Stimulated activated CD8-positive, alpha-beta memory T cell treated with anti-CD3 and anti-CD28 coated beads, Interleukin-7, amount 100 ng/mL, for 4 hours (primary cell): ENCODE results near the gene ZBTB7C.

Experiments used
- DNase-seq, 2 donors: peaks; one replicate each; pipeline ENCODE4 v3.0.0-alpha.2; 2020; ENCODE audit warnings: low read depth in 2 of 2

ZBTB7C gene

DNA sequence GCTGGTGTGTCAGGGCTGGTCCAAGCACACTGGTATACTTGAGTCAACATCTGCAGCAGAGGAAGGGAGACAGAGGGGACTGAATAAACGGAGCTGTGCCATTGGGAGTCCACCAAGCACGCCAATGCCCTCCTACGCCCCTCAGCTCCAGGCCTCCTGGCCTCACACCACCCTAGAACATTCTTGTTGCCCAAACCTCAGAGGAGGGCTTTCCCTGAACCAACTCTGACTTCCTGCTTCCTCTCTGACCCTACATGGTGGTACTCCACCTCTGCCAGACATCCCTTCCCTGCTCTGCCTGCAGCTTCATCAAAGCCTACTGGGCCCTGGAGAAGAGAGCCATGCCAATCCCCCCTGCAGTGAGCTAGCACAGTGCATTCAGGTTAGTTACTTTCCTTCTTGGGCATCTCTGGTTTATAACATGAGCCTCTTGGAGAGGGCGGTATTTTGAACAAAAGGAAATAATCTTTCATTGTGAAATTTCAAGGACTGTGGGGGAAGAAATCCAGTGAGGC lies 54.4 kb downstream of the ZBTB7C start:
- DNase-seq = no peak

DNA sequence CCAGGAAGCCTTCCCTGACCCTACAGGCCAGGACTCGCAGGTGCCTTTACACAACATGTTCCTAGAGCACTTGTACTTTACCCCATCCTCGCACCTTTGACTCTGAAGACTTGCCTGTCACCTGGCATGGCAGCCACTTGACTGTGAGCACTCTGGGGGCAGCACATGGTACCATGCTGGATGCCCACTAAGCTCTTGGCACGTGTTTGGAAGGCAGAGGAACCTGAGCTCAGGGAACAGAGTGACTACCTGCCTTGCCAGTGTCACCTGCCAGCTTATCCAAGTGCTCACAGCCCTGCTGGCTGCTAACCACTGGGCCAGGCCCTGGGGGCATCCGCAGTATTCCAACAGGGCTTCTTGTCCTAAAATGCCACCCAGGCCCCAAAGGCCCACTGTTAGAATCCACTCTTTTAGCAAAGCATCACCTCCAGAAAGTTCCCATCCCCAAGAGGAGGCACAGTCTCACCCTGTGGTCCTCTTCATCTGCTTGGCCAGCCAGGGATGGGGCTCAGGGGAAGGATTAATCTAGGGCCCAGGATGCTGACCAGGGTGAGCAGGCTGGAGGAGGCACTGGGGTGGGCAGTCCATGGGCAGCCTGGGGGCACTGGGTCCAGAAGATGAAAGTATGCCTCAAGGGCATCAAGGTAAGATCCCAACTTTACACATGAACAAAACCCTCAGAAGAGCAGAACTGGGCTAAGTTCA lies 57.0 kb downstream of the ZBTB7C start:
- no peak for DNase-seq

GRCh38 chr18:48351216-48352050 lies 57.8 kb downstream of the ZBTB7C start:
- no peak for DNase-seq

DNA sequence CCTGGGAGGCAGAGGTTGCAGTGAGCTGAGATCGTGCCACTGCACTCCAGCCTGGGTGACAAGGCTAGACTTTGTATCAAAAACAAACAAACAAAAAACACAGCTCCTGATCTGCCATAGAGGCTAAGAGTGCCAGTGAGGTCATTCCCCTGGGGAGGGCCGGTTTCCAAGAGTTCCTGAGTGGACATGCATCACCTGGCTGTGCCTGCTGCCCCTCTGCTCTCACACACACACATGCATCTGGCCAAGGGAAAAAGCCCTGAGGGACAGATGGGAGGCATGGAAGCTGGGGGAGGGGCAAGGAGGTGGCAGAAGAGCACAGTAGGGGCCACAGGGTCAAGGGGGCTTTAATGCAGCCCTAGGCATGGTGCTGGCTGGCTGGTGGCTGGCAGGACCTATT lies 60.4 kb downstream of the ZBTB7C start:
- no peak for DNase-seq

DNA sequence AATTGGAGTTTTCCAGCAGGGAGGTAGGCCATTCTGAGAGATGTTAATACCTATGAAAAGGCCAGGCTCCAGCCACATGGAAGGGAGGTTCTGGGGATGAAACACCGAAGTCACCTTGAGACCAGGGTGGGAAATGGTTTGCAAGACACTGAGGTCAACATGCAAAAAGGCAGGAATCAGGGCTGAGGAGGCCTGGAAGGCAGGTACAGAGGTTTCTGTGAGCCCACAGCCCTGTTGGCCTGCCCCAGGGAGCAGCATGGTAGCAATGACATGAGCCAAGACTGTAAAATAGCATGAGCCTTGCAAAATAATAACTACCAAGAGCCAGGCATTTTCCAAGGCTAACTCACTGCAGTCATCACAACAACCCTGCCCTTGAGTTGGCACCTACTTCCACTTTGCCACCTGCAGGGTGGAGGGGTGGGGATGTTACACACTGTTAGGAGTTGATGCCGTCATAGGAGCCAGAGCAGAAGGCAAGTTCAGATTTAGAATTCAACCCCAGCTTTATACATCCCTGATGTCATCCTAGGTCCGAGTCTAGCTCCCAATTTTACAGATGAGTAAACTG lies 61.3 kb downstream of the ZBTB7C start:
- DNase-seq = no peak

DNA sequence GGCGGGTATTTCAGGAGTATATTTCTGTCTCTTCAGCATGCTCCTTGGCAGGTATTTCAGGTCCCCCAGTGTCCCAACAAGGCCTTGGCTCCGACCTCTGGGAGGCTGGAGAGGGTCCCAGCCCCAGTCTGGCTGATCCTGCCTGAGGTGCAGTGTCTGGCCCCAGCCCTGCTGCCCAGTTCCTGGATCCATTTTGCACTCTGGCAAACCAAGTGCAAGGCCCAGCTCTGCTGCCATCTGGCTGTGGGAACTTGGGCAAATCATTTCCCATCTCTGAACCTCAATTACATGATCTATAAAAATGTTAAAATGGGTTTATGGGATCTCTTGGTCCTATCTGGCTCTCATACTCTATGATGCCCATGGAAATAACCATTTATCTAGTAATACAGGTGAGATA lies 63.6 kb downstream of the ZBTB7C start:
- DNase-seq = no peak

DNA sequence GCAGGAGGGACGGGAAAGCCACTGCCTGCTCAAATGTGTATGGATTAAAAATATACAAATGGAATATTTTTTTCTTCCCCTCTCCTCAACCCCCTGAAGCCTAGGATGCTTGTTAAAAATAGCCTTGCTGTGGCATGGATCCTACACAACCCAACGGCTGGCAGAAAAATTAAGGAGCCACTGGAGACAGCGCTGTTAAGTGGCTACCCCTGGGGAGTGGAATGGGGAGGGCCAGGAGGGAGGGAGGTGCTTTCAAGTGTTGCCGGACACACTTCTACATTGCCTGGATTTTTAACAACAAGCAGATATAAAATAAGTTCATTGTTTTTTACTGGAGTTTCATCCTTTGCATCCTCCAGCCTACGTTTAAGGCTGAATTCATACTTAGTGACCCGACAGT lies 66.6 kb downstream of the ZBTB7C start:
- DNase-seq = no peak

- DNase-seq = no peak
Measured at GRCh38 chr18:48342125-48342524, 67.1 kb downstream of the ZBTB7C start.

GRCh38 chr18:48340560-48340959 lies 68.6 kb downstream of the ZBTB7C start:
- no peak for DNase-seq

GRCh38 chr18:48339692-48340091 lies 69.5 kb downstream of the ZBTB7C start:
- no peak for DNase-seq

GRCh38 chr18:48338915-48339314 lies 70.3 kb downstream of the ZBTB7C start:
- DNase-seq = no peak

- DNase-seq = no peak
Measured at GRCh38 chr18:48337053-48337452, 72.1 kb downstream of the ZBTB7C start.

GRCh38 chr18:48336332-48336731 lies 72.9 kb downstream of the ZBTB7C start:
- DNase-seq = no peak

GRCh38 chr18:48335829-48336228 lies 73.4 kb downstream of the ZBTB7C start:
- DNase-seq = no peak

DNA sequence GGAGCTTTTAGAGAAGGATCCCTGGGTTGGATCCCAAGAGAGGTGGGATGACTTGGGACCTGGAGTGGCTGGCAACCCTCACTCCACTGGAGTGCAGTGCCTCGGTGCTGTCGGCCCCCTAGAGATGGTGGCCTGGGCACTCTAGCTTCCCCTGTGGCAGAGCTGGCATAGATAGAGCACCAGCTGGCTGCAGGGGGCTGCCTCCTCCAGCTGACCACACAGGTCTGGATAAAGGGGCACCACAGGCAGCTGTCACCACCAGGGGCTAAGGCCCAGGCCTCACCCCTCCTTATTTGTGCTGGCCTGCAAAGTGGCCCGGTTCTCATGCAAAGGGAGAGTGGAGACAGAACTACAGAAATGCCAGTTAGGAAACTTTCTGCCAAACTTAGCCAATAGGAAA lies 74.3 kb downstream of the ZBTB7C start:
- DNase-seq = no peak

GRCh38 chr18:48333563-48333962 lies 75.6 kb downstream of the ZBTB7C start:
- DNase-seq = no peak

DNA sequence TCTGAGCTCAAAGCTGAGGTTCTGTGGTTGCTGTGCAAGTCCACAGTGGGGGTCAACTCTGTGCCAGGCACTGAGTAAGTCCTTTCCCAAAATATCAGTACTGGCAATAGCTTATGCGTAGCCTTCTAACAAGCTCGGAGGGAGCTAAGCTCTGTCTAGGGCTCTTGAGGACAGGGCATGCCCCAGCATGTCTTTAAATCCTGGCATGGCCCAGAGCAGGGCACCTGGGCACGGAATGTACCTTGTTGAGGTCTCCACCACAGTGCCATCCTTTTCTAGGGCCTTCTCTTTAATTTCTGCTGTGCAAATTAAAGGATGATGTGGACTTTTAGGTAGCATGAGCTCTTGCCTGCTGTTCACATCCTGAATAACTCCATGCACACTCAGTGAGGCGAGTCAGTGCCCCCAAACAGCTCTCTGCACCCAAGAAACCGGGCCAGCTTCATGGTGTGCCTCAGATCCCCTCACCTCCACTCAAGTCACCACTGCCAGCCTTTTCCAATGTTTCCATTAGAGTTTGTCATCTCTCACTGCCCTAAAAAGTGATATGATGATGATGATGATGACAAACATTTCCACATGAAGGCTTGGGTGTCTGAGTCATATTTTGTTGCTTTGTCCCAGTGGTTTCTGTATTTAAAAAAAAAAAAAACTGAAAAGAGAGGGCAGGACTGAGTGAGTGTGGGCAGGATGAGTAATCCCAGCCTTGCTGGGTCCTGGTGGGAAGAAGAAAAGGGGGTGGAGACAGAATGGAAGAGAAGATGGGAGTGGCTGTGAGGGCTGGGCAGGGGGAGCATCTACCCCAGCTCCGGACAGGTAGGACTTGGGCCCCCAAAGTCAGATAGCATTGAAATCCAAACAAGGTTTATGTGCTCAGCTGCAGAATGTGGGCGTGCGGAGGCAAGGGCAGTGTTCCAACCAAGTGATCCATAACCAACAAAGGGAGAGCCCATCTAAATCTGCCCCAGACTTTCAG lies 78.9 kb downstream of the ZBTB7C start:
- DNase-seq = no peak

DNA sequence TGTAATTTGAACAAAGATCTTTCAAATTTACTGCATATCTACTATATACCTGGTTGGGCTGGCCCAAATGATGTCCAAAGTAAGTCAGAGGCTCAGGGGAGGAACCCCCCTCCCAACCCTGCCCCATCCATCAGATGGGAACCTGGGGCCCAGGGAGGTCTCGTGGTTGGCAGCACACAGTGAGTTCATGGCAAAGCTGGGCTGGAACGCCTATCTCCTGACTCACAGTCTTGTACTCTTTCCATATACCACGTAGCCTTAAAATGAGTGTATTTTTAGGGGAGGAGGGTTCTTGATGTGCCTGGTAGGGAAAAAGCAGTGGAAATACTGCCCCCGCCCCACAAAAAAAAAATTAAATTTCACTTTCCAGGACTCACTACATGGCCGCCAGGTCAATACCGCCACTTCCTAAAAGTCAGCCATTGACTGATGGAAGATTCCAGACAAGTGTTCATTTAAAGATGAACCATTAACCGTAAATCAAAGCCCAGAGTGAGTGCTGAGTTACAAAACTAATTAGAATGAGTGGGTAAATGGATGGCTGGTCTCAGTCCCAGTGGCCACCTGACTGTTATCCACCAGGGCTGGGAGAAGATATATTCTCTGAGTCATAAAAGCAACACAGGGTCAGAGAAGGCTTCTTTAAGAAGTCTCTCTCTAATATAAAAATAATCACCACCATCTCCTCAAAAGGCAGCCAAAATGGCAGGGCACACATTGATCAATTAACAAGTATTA lies 80.5 kb downstream of the ZBTB7C start:
- DNase-seq = no peak

DNA sequence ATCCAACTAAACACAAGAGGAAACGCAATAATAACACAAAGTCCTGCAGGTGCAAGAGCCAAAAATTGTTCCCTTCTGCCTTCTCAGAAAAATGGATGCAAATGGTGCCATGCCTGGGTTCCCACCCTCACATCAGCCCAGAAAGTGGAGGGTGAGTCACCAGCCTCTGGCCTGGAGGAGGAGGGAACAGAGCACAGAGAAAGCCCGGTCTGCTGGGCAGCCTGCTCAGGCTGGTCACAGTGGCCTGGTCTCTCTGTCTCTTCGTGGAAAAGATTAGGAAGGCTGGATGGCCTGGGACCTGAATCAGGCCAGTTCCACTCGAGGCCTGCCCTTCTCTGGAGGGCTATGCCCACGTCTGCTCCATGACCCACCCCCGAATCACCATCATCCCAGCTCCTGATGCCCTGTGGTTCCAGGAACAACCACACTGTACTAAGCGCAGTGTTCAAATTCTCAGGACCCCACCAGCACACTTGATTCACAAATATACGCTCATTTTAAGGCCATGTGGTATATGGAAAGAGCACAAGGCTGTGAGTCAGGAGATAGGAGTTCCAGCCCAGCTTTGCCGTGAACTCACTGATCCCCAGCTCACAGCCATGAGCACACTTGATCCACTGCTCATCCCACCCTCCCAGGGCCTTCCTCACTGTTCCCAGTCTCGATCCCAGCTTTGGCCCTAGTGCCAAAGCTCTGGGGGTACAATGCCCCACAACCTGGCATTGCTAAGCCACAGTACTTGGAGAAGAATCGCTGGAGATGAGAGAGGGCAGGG lies 82.1 kb downstream of the ZBTB7C start:
- DNase-seq = no peak

- DNase-seq = no peak
Measured at GRCh38 chr18:48325115-48325665, 84.0 kb downstream of the ZBTB7C start.
